ENCODE results near the gene PRIMA1.

Gene PRIMA1

GRCh38 chr14:93742761-93743160 lies 45.5 kb downstream of the PRIMA1 start:
- no peak overlapping the region for H3K4me3 Mint-ChIP-seq
- H3K9me3 Mint-ChIP-seq: peaks cover 4% of the 10 kb centered on the region
- no peaks in the 10 kb centered on the region for H3K4me1 Mint-ChIP-seq
- H3K27me3 Mint-ChIP-seq: peaks cover 9% of the 10 kb centered on the region
- ATAC-seq (ENCODE audit: low read depth) (no peak), DNase-seq (ENCODE audit: low spot score in 2 of 2) (no peak)
- no peak overlapping the region for H3K27ac Mint-ChIP-seq
- H3K36me3 Mint-ChIP-seq: no peaks in the 10 kb centered on the region

- DNase-seq (ENCODE audit: low spot score in 2 of 2): no peak
- Mint-ChIP-seq H3K27ac (no peak overlapping the region), H3K9me3 (no peaks in the 10 kb centered on the region), H3K27me3 (peaks cover 7% of the 10 kb centered on the region), H3K36me3 (no peaks in the 10 kb centered on the region), H3K4me3 (no peak overlapping the region), H3K4me1 (no peaks in the 10 kb centered on the region)
- no peak for ATAC-seq (ENCODE audit: low read depth)
These were observed 46.6 kb downstream of the PRIMA1 start for GRCh38 chr14:93741556-93742230.

GRCh38 chr14:93737634-93738033 lies 50.7 kb downstream of the PRIMA1 start:
- Mint-ChIP-seq H3K27me3 (peaks cover 6% of the 10 kb centered on the region), H3K4me3 (no peak overlapping the region), H3K36me3 (no peaks in the 10 kb centered on the region), H3K9me3 (no peaks in the 10 kb centered on the region), H3K4me1 (no peaks in the 10 kb centered on the region), H3K27ac (no peak overlapping the region)
- no peak for ATAC-seq (ENCODE audit: low read depth)
- no peak for DNase-seq (ENCODE audit: low spot score in 2 of 2)

- Mint-ChIP-seq H3K4me3 (no peak overlapping the region), H3K27me3 (peaks cover 6% of the 10 kb centered on the region), H3K27ac (no peak overlapping the region), H3K4me1 (no peaks in the 10 kb centered on the region), H3K36me3 (no peaks in the 10 kb centered on the region), H3K9me3 (no peaks in the 10 kb centered on the region)
- no peak for DNase-seq (ENCODE audit: low spot score in 2 of 2)
- ATAC-seq (ENCODE audit: low read depth): no peak
These were observed 51.8 kb downstream of the PRIMA1 start for GRCh38 chr14:93736378-93737014.

GRCh38 chr14:93735206-93735605 lies 53.1 kb downstream of the PRIMA1 start:
- ATAC-seq (ENCODE audit: low read depth) (no peak), DNase-seq (ENCODE audit: low spot score in 2 of 2) (no peak)
- Mint-ChIP-seq H3K36me3 (no peaks in the 10 kb centered on the region), H3K27me3 (peaks cover 6% of the 10 kb centered on the region), H3K27ac (no peak overlapping the region), H3K4me1 (no peaks in the 10 kb centered on the region), H3K9me3 (no peaks in the 10 kb centered on the region), H3K4me3 (no peak overlapping the region)

GRCh38 chr14:93734086-93734822 lies 54.0 kb downstream of the PRIMA1 start:
- Mint-ChIP-seq H3K4me1 (no peaks in the 10 kb centered on the region), H3K4me3 (no peak overlapping the region), H3K27me3 (peaks cover 6% of the 10 kb centered on the region), H3K9me3 (no peaks in the 10 kb centered on the region), H3K27ac (no peak overlapping the region), H3K36me3 (no peaks in the 10 kb centered on the region)
- ATAC-seq (ENCODE audit: low read depth) (no peak), DNase-seq (ENCODE audit: low spot score in 2 of 2) (no peak)

- Mint-ChIP-seq H3K4me3 (no peak overlapping the region), H3K27ac (no peak overlapping the region), H3K9me3 (no peaks in the 10 kb centered on the region), H3K36me3 (no peaks in the 10 kb centered on the region), H3K4me1 (no peaks in the 10 kb centered on the region), H3K27me3 (peaks cover 6% of the 10 kb centered on the region)
- ATAC-seq (ENCODE audit: low read depth) (no peak), DNase-seq (ENCODE audit: low spot score in 2 of 2) (no peak)
These were observed 54.7 kb downstream of the PRIMA1 start for GRCh38 chr14:93733631-93734030.

GRCh38 chr14:93733231-93733630 lies 55.1 kb downstream of the PRIMA1 start:
- H3K4me1 Mint-ChIP-seq: no peaks in the 10 kb centered on the region
- H3K27me3 Mint-ChIP-seq: peaks cover 5% of the 10 kb centered on the region
- DNase-seq (ENCODE audit: low spot score in 2 of 2) (no peak), ATAC-seq (ENCODE audit: low read depth) (no peak)
- no peaks in the 10 kb centered on the region for H3K9me3 Mint-ChIP-seq
- no peaks in the 10 kb centered on the region for H3K36me3 Mint-ChIP-seq
- H3K4me3 Mint-ChIP-seq: no peak overlapping the region
- H3K27ac Mint-ChIP-seq: no peak overlapping the region

GRCh38 chr14:93732524-93732923 lies 55.8 kb downstream of the PRIMA1 start:
- H3K27me3 Mint-ChIP-seq: peaks cover 4% of the 10 kb centered on the region
- H3K4me1 Mint-ChIP-seq: no peaks in the 10 kb centered on the region
- no peaks in the 10 kb centered on the region for H3K36me3 Mint-ChIP-seq
- no peak for DNase-seq (ENCODE audit: low spot score in 2 of 2)
- no peak overlapping the region for H3K27ac Mint-ChIP-seq
- H3K4me3 Mint-ChIP-seq: no peak overlapping the region
- no peak for ATAC-seq (ENCODE audit: low read depth)
- no peaks in the 10 kb centered on the region for H3K9me3 Mint-ChIP-seq

GRCh38 chr14:93731753-93732152 lies 56.5 kb downstream of the PRIMA1 start:
- ATAC-seq (ENCODE audit: low read depth): no peak

GRCh38 chr14:93729993-93730392 lies 58.3 kb downstream of the PRIMA1 start:
- Mint-ChIP-seq H3K27ac (no peak overlapping the region), H3K4me1 (peaks cover 3% of the 10 kb centered on the region), H3K36me3 (no peaks in the 10 kb centered on the region), H3K4me3 (no peak overlapping the region), H3K9me3 (no peaks in the 10 kb centered on the region), H3K27me3 (peaks cover 5% of the 10 kb centered on the region)
- ATAC-seq (ENCODE audit: low read depth) (no peak), DNase-seq (ENCODE audit: low spot score in 2 of 2) (no peak)

More at GRCh38 chr14:93731753-93732152, 56.5 kb downstream of the PRIMA1 start:
- H3K27ac Mint-ChIP-seq: no peak overlapping the region
- H3K4me3 Mint-ChIP-seq: no peak overlapping the region
- H3K4me1 Mint-ChIP-seq: peaks cover under 1% of the 10 kb centered on the region
- no peaks in the 10 kb centered on the region for H3K9me3 Mint-ChIP-seq
- no peak for DNase-seq (ENCODE audit: low spot score in 2 of 2)
- H3K27me3 Mint-ChIP-seq: peaks cover 2% of the 10 kb centered on the region
- H3K36me3 Mint-ChIP-seq: no peaks in the 10 kb centered on the region

- Mint-ChIP-seq H3K27ac (no peak overlapping the region), H3K4me1 (peaks cover 3% of the 10 kb centered on the region), H3K4me3 (no peak overlapping the region), H3K36me3 (no peaks in the 10 kb centered on the region), H3K9me3 (no peaks in the 10 kb centered on the region), H3K27me3 (peaks cover 5% of the 10 kb centered on the region)
- no peak for DNase-seq (ENCODE audit: low spot score in 2 of 2)
- ATAC-seq (ENCODE audit: low read depth): no peak
These were observed 59.7 kb downstream of the PRIMA1 start for GRCh38 chr14:93728651-93729016.

- H3K4me3 Mint-ChIP-seq: no peak overlapping the region
- ATAC-seq (ENCODE audit: low read depth) (no peak), DNase-seq (ENCODE audit: low spot score in 2 of 2) (no peak)
- peaks cover 3% of the 10 kb centered on the region for H3K4me1 Mint-ChIP-seq
- no peaks in the 10 kb centered on the region for H3K9me3 Mint-ChIP-seq
- peaks cover 5% of the 10 kb centered on the region for H3K27me3 Mint-ChIP-seq
- H3K27ac Mint-ChIP-seq: no peak overlapping the region
- H3K36me3 Mint-ChIP-seq: no peaks in the 10 kb centered on the region
These were observed 60.2 kb downstream of the PRIMA1 start for GRCh38 chr14:93727917-93728650.
